PC-3 (cell line): ENCODE measurements around the gene PEX14. TPM values are rescaled to one million over a fixed set of nuclear protein-coding genes. Genes with fewer than 3 reads are reported as not detected.

Source experiments
- ATAC-seq: fragments of 200-7000 bp; cut with Tn5 transposase; 2 replicates; pipeline ENCODE4 v1.9.1; 2020; ENCODE audit warnings: mild to moderate bottlenecking, moderate library complexity
- BruUV-seq: library from RNA; stranded (reverse); fragments of 400-500 nt; replicated peaks from 2 replicates; lab custom pipeline; 2021; lab: Mats Ljungman, UMichigan
- CTCF ChIA-PET: fragments of 300-600 bp; sonication (Branson Sonifier 250); formaldehyde crosslinking; loops from one replicate; lab custom pipeline; 2022; ENCODE audit warnings: antibody characterized with exemption; lab: Charles Lee
- POLR2A ChIA-PET: fragments of 300-600 bp; sonication (Branson Sonifier 250); formaldehyde crosslinking; loops from one replicate; lab custom pipeline; 2022; ENCODE audit warnings: antibody characterized with exemption; ENCODE audit not compliant: unreplicated experiment; lab: Charles Lee
- DNase-seq: peaks from one replicate; pipeline ENCODE4 v3.0.0-alpha.2; 2015
- H2AFZ ChIP-seq: fragments of 300-600 bp; sonication (generic); 2 replicates; pipeline ENCODE4 v1.6.0; 2016; ENCODE audit warnings: antibody characterized with exemption, low read length
- H3F3A ChIP-seq: fragments of 300-600 bp; sonication (generic); one replicate; pipeline ENCODE4 v1.6.0; 2017; ENCODE audit warnings: antibody characterized with exemption, low read length, control low read depth, mild to moderate bottlenecking; ENCODE audit not compliant: unreplicated experiment
- H3K27ac ChIP-seq: fragments of 300-600 bp; sonication (generic); 2 replicates; pipeline ENCODE4 v1.5.1; 2016; ENCODE audit warnings: mild to moderate bottlenecking, low read length
- H3K27me3 ChIP-seq: fragments of 300-600 bp; sonication (generic); 2 replicates; pipeline ENCODE4 v1.6.1; 2016; ENCODE audit warnings: low read length, mixed read lengths
- H3K36me3 ChIP-seq: fragments of 300-600 bp; sonication (generic); 2 replicates; pipeline ENCODE4 v1.6.1; 2016; ENCODE audit warnings: low read depth, mixed run types, low read length, mixed read lengths
- H3K4me1 ChIP-seq: fragments of 300-600 bp; sonication (generic); 2 replicates; pipeline ENCODE4 v1.5.1; 2016; ENCODE audit warnings: low read length; ENCODE audit not compliant: insufficient read depth
- H3K4me2 ChIP-seq: fragments of 300-600 bp; sonication (generic); 2 replicates; pipeline ENCODE4 v1.6.0; 2016; ENCODE audit warnings: low read length
- H3K4me3 ChIP-seq: fragments of 300-600 bp; sonication (generic); 2 replicates; pipeline ENCODE4 v1.5.1; 2016; ENCODE audit warnings: mild to moderate bottlenecking, low read length, mixed read lengths
- H3K79me2 ChIP-seq: fragments of 300-600 bp; sonication (generic); 2 replicates; pipeline ENCODE4 v1.6.1; 2017; ENCODE audit warnings: low read length, mixed read lengths
- H3K9ac ChIP-seq: fragments of 300-600 bp; sonication (generic); 2 replicates; pipeline ENCODE4 v1.6.0; 2016; ENCODE audit warnings: mild to moderate bottlenecking, low read length
- H3K9me2 ChIP-seq: fragments of 300-600 bp; sonication (generic); replicated peaks from 2 replicates; pipeline ENCODE4 v1.6.1; 2016; ENCODE audit warnings: mixed run types, low read length, mixed read lengths
- H3K9me3 ChIP-seq: fragments of 300-600 bp; sonication (generic); 2 replicates; pipeline ENCODE4 v1.6.1; 2016; ENCODE audit warnings: low read length, mixed read lengths
- H4K20me1 ChIP-seq: fragments of 300-600 bp; sonication (generic); 2 replicates; pipeline ENCODE4 v1.6.1; 2016; ENCODE audit warnings: low read length, mixed read lengths
- CTCF ChIP-seq: fragments of 300-600 bp; sonication (generic); conservative IDR thresholded peaks from 2 replicates; pipeline ENCODE4 v1.5.1; 2017; ENCODE audit warnings: antibody characterized with exemption, low read depth, mild to moderate bottlenecking, low read length
- EZH2 ChIP-seq: fragments of 300-600 bp; sonication (generic); IDR thresholded peaks from one replicate; pipeline ENCODE4 v1.6.1; 2017; ENCODE audit warnings: antibody characterized with exemption, mild to moderate bottlenecking, low read length; ENCODE audit not compliant: unreplicated experiment
- EZH2phosphoT487 ChIP-seq: fragments of 300-600 bp; sonication (generic); IDR thresholded peaks from 2 replicates; pipeline ENCODE4 v1.6.1; 2018; ENCODE audit warnings: mild to moderate bottlenecking, antibody characterized with exemption, low read length, borderline replicate concordance
- intact Hi-C: fragments of 100-400 bp; cut with micrococcal nuclease; formaldehyde crosslinking; loops from 2 replicates; pipeline ENCODE4 v1.9.0; 2023
- total RNA-seq: library from RNA; depleted of rRNA; stranded (reverse); fragments of >200 nt; gene quantifications from 2 replicates; pipeline ENCODE4 v1.2.3, GENCODE V29; 2014

The PEX14 gene
- total RNA-seq, 1 experiment from 2014 or later, result 24.9 TPM

DNA sequence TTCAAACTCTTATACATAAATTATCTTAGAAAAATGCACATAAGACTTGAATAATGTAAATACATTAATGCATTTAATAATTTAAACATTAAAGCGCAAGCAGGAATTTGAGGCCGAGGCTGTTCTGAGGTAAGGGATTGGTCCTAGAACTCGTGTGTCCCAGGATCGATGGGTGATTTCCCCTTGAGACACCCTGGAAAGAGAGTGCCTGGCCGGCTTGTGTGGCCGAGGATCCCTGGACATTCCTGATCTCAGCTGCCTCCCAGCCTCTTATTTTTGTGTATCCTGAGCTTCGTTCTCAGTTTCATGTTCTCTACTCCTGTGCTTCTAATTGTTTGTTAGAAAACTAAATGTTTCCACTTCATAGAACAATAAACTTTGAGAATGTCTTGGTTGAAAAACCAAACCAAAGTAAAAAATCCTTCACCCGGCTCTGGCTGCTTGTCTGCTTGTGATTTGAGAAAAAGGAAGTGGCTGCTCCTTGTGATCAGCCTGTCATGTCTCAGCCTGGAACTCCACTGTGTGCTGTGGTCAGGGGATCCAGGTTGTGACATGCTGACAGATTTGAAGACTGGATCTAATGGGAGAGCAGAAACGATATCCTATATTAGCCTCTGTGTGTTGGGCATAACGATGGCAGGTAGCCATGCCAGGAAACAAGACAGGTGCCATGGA, 40.7 kb downstream of the PEX14 start:
- CTCF ChIA-PET, result no interaction called here
- no peak overlapping the region for H3K27ac ChIP-seq
- peaks cover 39% of the 10 kb centered on the region for H3K4me1 ChIP-seq
- H4K20me1 ChIP-seq, result no peaks in the 10 kb centered on the region
- no peak overlapping the region for H2AFZ ChIP-seq
- no peak overlapping the region for H3K4me3 ChIP-seq
- DNase-seq (no peak), ATAC-seq (no peak)
- H3F3A ChIP-seq, result peaks cover 7% of the 10 kb centered on the region
- no peak overlapping the region for H3K9ac ChIP-seq
- no peak overlapping the region for H3K4me2 ChIP-seq
- no peaks in the 10 kb centered on the region for H3K9me2 ChIP-seq
- POLR2A ChIA-PET, result no interaction called here
- intact Hi-C loops, result loop anchor here (10.0 kb wide), 1 partner anchor 449 kb away; no protein-coding TSS in a partner anchor
- no TSS peak for BruUV-seq
- H3K79me2 ChIP-seq, result peaks cover 85% of the 10 kb centered on the region
- TF ChIP-seq CTCF (no peak), EZH2 (no peak), EZH2phosphoT487 (no peak)
- no peaks in the 10 kb centered on the region for H3K27me3 ChIP-seq
- no peaks in the 10 kb centered on the region for H3K9me3 ChIP-seq
- H3K36me3 ChIP-seq, result 0 out of 2 replicates have a peak, but pooled peaks cover 2% of the 10 kb centered on the region

GRCh38 chr1:10515976-10516750, 41.4 kb downstream of the PEX14 start:
- no peaks in the 10 kb centered on the region for H3K9me2 ChIP-seq
- H4K20me1 ChIP-seq, result no peaks in the 10 kb centered on the region
- no peaks in the 10 kb centered on the region for H3K27me3 ChIP-seq
- DNase-seq (no peak), ATAC-seq (no peak)
- ChIA-PET CTCF (no interaction called here), POLR2A (no interaction called here)
- TF ChIP-seq CTCF, result no peak
- H3K27ac ChIP-seq, result no peak overlapping the region
- H2AFZ ChIP-seq, result no peak overlapping the region
- H3K79me2 ChIP-seq, result peaks cover 85% of the 10 kb centered on the region
- H3K36me3 ChIP-seq, result 0 out of 2 replicates have a peak, but pooled peaks cover 2% of the 10 kb centered on the region
- no peak overlapping the region for H3K4me2 ChIP-seq
- peaks cover 6% of the 10 kb centered on the region for H3F3A ChIP-seq
- intact Hi-C loops, result loop anchor here (10.0 kb wide), 1 partner anchor 449 kb away; no protein-coding TSS in a partner anchor
- H3K4me3 ChIP-seq, result no peak overlapping the region
- peaks cover 34% of the 10 kb centered on the region for H3K4me1 ChIP-seq
- no TSS peak for BruUV-seq
- H3K9me3 ChIP-seq, result no peaks in the 10 kb centered on the region
- H3K9ac ChIP-seq, result no peak overlapping the region
